OCI-LY1 (cell line): ENCODE measurements around the gene TBXAS1.

Source experiments
- H2AFZ ChIP-seq: fragments of 200-600 bp; sonication (generic), shearing (Covaris generic); 2 replicates; pipeline ENCODE4 v1.6.0; 2014; ENCODE audit warnings: antibody characterized with exemption, mild to moderate bottlenecking, low read length
- H3F3A ChIP-seq: fragments of 200-600 bp; sonication (generic), shearing (Covaris generic); 2 replicates; pipeline ENCODE4 v1.6.0; 2014; ENCODE audit warnings: mild to moderate bottlenecking, antibody characterized with exemption, low read length, moderate library complexity; ENCODE audit not compliant: insufficient read depth
- H3K27ac ChIP-seq: fragments of 200-600 bp; sonication (generic); 2 replicates; pipeline ENCODE4 v1.5.1; 2014; ENCODE audit warnings: low read length, mixed run types, mild to moderate bottlenecking, low read depth; ENCODE audit not compliant: poor library complexity, severe bottlenecking
- H3K27me3 ChIP-seq: fragments of 200-600 bp; sonication (generic); 2 replicates; pipeline ENCODE4 v1.6.0; 2014; ENCODE audit warnings: antibody characterized with exemption, mild to moderate bottlenecking, low read length, moderate library complexity; ENCODE audit not compliant: insufficient read depth
- H3K36me3 ChIP-seq: fragments of 200-600 bp; sonication (generic); 2 replicates; pipeline ENCODE4 v1.6.1; 2014; ENCODE audit warnings: mild to moderate bottlenecking, antibody characterized with exemption, low read length, moderate library complexity, mixed read lengths; ENCODE audit not compliant: insufficient read depth
- H3K4me1 ChIP-seq: fragments of 200-600 bp; sonication (generic); 2 replicates; pipeline ENCODE4 v1.5.1; 2014; ENCODE audit warnings: mild to moderate bottlenecking, low read length, moderate library complexity; ENCODE audit not compliant: insufficient read depth, severe bottlenecking
- H3K4me2 ChIP-seq: fragments of 200-600 bp; sonication (generic), shearing (Covaris generic); 2 replicates; pipeline ENCODE4 v1.6.1; 2014; ENCODE audit warnings: low read length
- H3K4me3 ChIP-seq: fragments of 200-600 bp; sonication (generic); 2 replicates; pipeline ENCODE4 v1.5.1; 2014; ENCODE audit warnings: low read length, low read depth, mild to moderate bottlenecking, mixed read lengths; ENCODE audit not compliant: poor library complexity, severe bottlenecking
- H3K79me2 ChIP-seq: fragments of 200-600 bp; shearing (Covaris generic); 2 replicates; pipeline ENCODE4 v1.6.1; 2016; ENCODE audit warnings: mixed run types, low read length, mixed read lengths; ENCODE audit not compliant: insufficient read depth
- H3K9ac ChIP-seq: fragments of 200-600 bp; sonication (generic), shearing (Covaris generic); 2 replicates; pipeline ENCODE4 v1.6.1; 2014; ENCODE audit warnings: mild to moderate bottlenecking, low read length, mixed read lengths
- H3K9me2 ChIP-seq: fragments of 200-600 bp; sonication (generic), shearing (Covaris generic); 2 replicates; pipeline ENCODE4 v1.6.1; 2014; ENCODE audit warnings: low read depth, mild to moderate bottlenecking, low read length, mixed read lengths
- H3K9me3 ChIP-seq: fragments of 200-600 bp; shearing (Covaris generic); 2 replicates; pipeline ENCODE4 v1.6.1; 2014; ENCODE audit warnings: low read length, mixed read lengths
- H4K20me1 ChIP-seq: fragments of 200-600 bp; sonication (generic), shearing (Covaris generic); 2 replicates; pipeline ENCODE4 v1.6.0; 2016; ENCODE audit warnings: mild to moderate bottlenecking, low read length; ENCODE audit not compliant: insufficient read depth
- CTCF ChIP-seq: fragments of 200-600 bp; sonication (generic), shearing (Covaris generic); IDR thresholded peaks from 2 replicates; pipeline ENCODE4 v1.5.1; 2017; ENCODE audit warnings: mild to moderate bottlenecking, antibody characterized with exemption, low read length, moderate library complexity, mixed read lengths
- EZH2 ChIP-seq: fragments of 200-600 bp; sonication (generic), shearing (Covaris generic); IDR thresholded peaks from 2 replicates; pipeline ENCODE4 v1.8.0; 2017; ENCODE audit warnings: borderline replicate concordance, mixed run types, mild to moderate bottlenecking, antibody characterized with exemption, low read length, moderate library complexity, mixed read lengths

TBXAS1 gene

GRCh38 chr7:140000666-140001268, 171.7 kb downstream of the TBXAS1 start:
- H3K79me2 ChIP-seq, result no peaks in the 10 kb centered on the region
- TF ChIP-seq EZH2, result no peak
- TF ChIP-seq CTCF, result no peak
- no peak overlapping the region for H3K9ac ChIP-seq
- no peak overlapping the region for H3K27ac ChIP-seq
- H3K4me2 ChIP-seq, result no peak overlapping the region
- no peaks in the 10 kb centered on the region for H3K36me3 ChIP-seq
- H3K4me3 ChIP-seq, result no peak overlapping the region
- H3K9me3 ChIP-seq, result no peaks in the 10 kb centered on the region
- H3K4me1 ChIP-seq, result no peaks in the 10 kb centered on the region
- H2AFZ ChIP-seq, result no peak overlapping the region
- no peaks in the 10 kb centered on the region for H3K9me2 ChIP-seq
- H4K20me1 ChIP-seq, result no peaks in the 10 kb centered on the region
- H3K27me3 ChIP-seq, result no peaks in the 10 kb centered on the region
- H3F3A ChIP-seq, result no peaks in the 10 kb centered on the region

- H3K4me2 ChIP-seq, result no peak overlapping the region
- no peak overlapping the region for H2AFZ ChIP-seq
- no peaks in the 10 kb centered on the region for H3K79me2 ChIP-seq
These were observed 174.9 kb downstream of the TBXAS1 start for GRCh38 chr7:140003913-140004382.

GRCh38 chr7:140004672-140005071, 175.6 kb downstream of the TBXAS1 start:
- Histone ChIP-seq H3K9me2 (no peaks in the 10 kb centered on the region), H3K27ac (no peak overlapping the region), H3K27me3 (no peaks in the 10 kb centered on the region; the same call in 1 of the 2 replicates), H3K4me1 (no peaks in the 10 kb centered on the region), H3K9me3 (no peaks in the 10 kb centered on the region), H3K4me2 (no peak overlapping the region), H3K36me3 (no peaks in the 10 kb centered on the region), H4K20me1 (no peaks in the 10 kb centered on the region), H3K79me2 (no peaks in the 10 kb centered on the region), H3K4me3 (no peak overlapping the region), H3F3A (no peaks in the 10 kb centered on the region), H3K9ac (no peak overlapping the region), H2AFZ (no peak overlapping the region)
- TF ChIP-seq CTCF (no peak), EZH2 (no peak)

More at GRCh38 chr7:140003913-140004382, 174.9 kb downstream of the TBXAS1 start:
- TF ChIP-seq CTCF (peak; percentile 84), EZH2 (no peak)
- Histone ChIP-seq H3K9me3 (no peaks in the 10 kb centered on the region), H3K4me3 (no peak overlapping the region), H4K20me1 (no peaks in the 10 kb centered on the region), H3K27me3 (no peaks in the 10 kb centered on the region; the same call in 1 of the 2 replicates), H3K27ac (no peak overlapping the region), H3K9ac (no peak overlapping the region), H3K36me3 (no peaks in the 10 kb centered on the region), H3K4me1 (no peaks in the 10 kb centered on the region), H3F3A (no peaks in the 10 kb centered on the region), H3K9me2 (no peaks in the 10 kb centered on the region)
